GM06990 (cell line): ENCODE measurements around the gene KIF17.

Experiments used
- DNase-seq: peaks from one replicate; pipeline ENCODE4 v3.0.0-alpha.2; 2011; ENCODE audit not compliant: insufficient read length; ENCODE audit errors: extremely low read depth
- H3K27me3 ChIP-seq: replicated peaks from 2 replicates; pipeline ENCODE4 v1.6.0; 2011; ENCODE audit warnings: low read length; ENCODE audit not compliant: control insufficient read depth, insufficient read depth
- H3K36me3 ChIP-seq: 2 replicates; pipeline ENCODE4 v1.5.1; 2011; ENCODE audit warnings: low read length; ENCODE audit not compliant: control insufficient read depth, insufficient read depth
- H3K4me3 ChIP-seq: replicated peaks from 2 replicates; pipeline ENCODE4 v1.5.1; 2011; ENCODE audit warnings: low read depth, mild to moderate bottlenecking, control low read depth, low read length
- TF ChIP-seq, protein P1 (sequence below): IDR thresholded peaks from 2 replicates; pipeline ENCODE4 v1.5.1; 2011; ENCODE audit warnings: low read length, control low read depth, mild to moderate bottlenecking, inconsistent platforms; ENCODE audit not compliant: insufficient read depth, poor library complexity, severe bottlenecking

Gene KIF17

DNA sequence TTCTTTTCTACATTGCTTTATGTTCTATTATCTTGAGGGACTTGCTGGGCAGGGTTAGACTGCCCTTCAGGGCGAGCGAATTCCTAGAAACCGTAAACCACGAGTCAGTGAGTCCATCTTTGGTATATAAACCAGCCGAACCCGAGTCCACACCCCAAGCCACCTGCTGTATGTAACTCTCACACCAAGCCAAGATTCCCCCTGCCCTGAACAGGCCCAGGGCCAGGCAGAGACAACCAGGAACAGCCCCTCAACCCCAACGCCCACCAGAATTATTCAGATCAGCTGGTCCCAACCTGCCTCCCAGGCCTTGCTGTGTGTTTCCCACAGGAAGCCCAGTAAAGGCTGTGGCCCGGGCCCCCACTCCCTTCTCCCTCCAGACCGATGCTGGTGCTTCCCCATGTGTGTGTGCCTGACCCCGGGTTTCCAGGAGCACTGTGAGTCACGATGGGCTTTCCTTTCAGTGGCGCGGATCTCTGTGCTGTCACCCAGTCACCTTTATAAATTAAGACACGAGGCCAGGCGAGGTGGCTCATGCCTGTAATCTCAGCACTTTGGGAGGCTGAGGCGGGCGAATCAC, 17.1 kb downstream of the KIF17 start:
- Histone ChIP-seq H3K4me3 (no peak overlapping the region), H3K27me3 (no peaks in the 10 kb centered on the region; the same call in 1 of the 2 replicates), H3K36me3 (no peaks in the 10 kb centered on the region)
- no peak for DNase-seq
- TF ChIP-seq, protein P1, sequence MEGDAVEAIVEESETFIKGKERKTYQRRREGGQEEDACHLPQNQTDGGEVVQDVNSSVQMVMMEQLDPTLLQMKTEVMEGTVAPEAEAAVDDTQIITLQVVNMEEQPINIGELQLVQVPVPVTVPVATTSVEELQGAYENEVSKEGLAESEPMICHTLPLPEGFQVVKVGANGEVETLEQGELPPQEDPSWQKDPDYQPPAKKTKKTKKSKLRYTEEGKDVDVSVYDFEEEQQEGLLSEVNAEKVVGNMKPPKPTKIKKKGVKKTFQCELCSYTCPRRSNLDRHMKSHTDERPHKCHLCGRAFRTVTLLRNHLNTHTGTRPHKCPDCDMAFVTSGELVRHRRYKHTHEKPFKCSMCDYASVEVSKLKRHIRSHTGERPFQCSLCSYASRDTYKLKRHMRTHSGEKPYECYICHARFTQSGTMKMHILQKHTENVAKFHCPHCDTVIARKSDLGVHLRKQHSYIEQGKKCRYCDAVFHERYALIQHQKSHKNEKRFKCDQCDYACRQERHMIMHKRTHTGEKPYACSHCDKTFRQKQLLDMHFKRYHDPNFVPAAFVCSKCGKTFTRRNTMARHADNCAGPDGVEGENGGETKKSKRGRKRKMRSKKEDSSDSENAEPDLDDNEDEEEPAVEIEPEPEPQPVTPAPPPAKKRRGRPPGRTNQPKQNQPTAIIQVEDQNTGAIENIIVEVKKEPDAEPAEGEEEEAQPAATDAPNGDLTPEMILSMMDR, result no peak

DNA sequence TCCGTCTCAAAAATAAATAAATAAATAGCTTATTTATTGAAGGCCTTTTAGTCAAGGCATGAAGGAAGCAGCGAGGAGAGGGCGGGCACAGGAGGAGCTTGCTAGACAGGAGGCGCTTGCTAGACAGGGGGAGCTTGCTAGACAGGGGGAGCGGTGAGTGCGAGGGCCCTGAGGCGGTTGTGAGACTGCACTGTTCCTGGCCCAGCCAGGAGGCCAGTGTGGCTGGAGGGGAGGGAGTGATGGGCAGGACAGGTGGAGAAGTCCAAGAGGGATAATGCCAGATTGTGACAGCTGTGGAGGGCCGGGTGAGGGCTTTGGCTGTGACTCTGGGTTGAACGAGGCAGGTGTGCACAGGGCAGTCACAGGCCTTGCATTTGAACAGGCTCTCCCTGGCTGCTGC, 18.2 kb downstream of the KIF17 start:
- DNase-seq, result no peak
- TF ChIP-seq, protein P1, result no peak
- Histone ChIP-seq H3K4me3 (no peak overlapping the region), H3K27me3 (no peaks in the 10 kb centered on the region; the same call in 1 of the 2 replicates), H3K36me3 (no peaks in the 10 kb centered on the region)

DNA sequence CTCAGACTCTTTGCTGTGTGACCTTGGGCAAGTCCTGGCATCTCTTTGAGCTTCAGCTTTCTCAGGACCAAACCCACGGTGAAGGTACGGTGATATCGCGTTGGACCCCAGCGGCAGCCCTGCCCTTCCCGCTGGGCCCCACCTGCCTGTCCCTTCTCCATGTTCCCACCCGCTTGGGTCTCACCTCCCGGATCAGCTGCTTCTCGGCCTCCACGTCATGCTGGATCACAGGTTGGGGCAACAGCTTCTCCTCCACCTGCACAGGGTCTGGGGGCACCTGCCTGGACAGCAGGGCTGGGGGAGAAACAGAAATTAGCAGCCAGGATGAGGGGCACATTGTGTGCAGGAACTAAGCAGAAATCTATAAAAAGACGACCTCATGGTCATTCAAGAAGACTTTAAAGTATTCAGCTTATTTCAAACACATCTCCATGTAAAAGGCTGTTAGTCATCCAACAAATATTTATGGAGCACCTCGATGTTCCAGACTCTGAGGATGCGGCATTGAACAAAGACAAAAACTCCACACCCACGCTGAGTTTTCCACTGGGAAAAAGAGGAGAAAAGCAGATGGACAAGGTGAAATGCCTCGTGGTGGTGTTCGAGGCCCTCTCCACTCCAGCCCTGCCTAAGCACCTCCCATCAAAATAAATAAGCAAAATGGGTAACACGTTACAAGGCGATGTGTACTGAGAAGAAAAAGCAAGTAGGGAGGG, 19.5 kb downstream of the KIF17 start:
- no peak overlapping the region for H3K4me3 ChIP-seq
- H3K36me3 ChIP-seq, result no peaks in the 10 kb centered on the region
- no peak for DNase-seq
- no peaks in the 10 kb centered on the region; the same call in 1 of the 2 replicates for H3K27me3 ChIP-seq
- TF ChIP-seq, protein P1, result no peak

DNA sequence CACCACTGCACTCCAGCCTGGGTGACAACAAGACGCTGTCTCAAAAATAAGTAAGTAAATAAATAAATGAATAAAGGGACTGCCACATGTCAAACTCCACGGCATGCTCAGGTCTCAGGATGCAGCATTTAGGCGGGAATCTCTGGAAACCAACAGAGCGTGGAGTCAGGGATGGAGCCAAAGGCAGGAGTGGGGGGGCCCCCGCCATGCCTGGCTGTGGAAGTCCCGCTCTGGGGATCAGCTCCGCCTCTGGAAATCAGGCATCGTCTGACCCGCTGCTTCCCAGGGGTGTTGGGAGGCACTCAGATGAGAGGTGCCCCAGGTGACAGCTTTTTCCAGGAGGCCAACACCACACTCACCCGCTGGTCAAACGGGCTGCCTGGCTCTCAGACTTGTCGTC, 20.2 kb downstream of the KIF17 start:
- no peaks in the 10 kb centered on the region; the same call in 1 of the 2 replicates for H3K27me3 ChIP-seq
- no peaks in the 10 kb centered on the region for H3K36me3 ChIP-seq
- TF ChIP-seq, protein P1, result no peak
- DNase-seq, result no peak
- no peak overlapping the region for H3K4me3 ChIP-seq

DNA sequence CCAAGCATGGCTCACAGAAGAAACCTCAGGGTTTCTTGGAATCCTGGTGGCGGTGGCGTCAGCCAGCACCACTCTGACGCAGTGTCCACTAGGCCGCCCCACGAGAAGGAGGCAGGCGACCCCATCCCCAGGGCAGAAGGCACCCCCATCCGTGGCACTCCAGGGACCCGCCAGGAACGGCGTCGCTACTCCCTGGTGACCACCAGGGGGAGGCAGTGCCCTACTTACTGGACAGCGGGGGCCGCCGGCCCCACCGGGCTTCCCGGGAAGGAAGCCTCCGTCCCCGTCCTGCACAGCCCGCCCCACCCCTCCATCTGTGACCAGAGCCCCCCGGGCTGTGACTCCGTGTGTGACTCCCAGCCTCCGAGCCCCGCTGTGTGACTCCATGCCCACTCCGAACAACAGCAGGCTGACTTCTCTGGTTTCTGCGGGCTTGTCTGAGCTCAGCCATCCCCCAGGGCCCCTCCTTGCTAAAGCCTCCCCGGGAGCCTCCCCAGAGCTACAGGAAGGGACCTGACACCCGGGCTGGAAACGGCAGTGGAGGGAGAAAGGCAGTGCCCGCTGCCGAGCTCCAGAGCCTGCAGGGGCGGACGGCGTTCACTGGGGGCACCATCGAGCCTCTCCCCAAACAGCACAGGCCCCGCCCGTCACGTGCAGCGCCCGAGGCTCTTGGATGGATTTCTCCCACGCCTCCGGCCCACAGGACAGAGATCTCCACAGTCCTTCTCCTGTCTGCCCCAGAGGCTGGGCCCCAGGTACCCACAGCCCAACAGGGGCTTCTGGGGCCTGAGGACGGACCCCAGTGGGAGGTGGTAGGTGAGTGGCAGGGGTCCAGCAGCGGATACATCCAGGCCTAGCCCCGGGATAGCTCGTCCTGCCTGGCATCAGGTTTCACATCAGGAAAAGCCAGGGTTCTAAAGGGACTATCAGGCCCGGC, 21.1 kb downstream of the KIF17 start:
- peak; percentile 70 for DNase-seq
- TF ChIP-seq, protein P1, result peak; percentile 96
- no peaks in the 10 kb centered on the region; the same call in 1 of the 2 replicates for H3K27me3 ChIP-seq
- H3K4me3 ChIP-seq, result peak overlapping the region; percentile 63
- H3K36me3 ChIP-seq, result no peaks in the 10 kb centered on the region
